Activated CD4-positive, alpha-beta memory T cell treated with anti-CD3 and anti-CD28 coated beads for 36 hours (primary cell): ENCODE results near the gene TMEM244. TPM values are rescaled to one million over a fixed set of nuclear protein-coding genes. Genes with fewer than 3 reads are reported as not detected.
"Not testable (repeated sequence)": the region's sequence is repeated elsewhere in the genome, so short reads cannot be mapped to it uniquely, and the experiment has no call there.

Experiments used
- CTCF ChIA-PET: fragments of 350-600 bp; sonication (Branson Sonifier 250); formaldehyde crosslinking; loops from one replicate; lab custom pipeline; 2021; ENCODE audit warnings: antibody characterized with exemption, inconsistent platforms; lab: Charles Lee
- POLR2A ChIA-PET: fragments of 350-600 bp; sonication (Branson Sonifier 250); formaldehyde crosslinking; loops from one replicate; lab custom pipeline; 2021; ENCODE audit warnings: antibody characterized with exemption; lab: Charles Lee
- DNase-seq: peaks from one replicate; pipeline ENCODE4 v3.0.0-alpha.2; 2020
- H3K27ac Mint-ChIP-seq: one replicate; pipeline ENCODE4 v1.8.0; 2021; ENCODE audit warnings: mixed read lengths
- H3K27me3 Mint-ChIP-seq: one replicate; pipeline ENCODE4 v1.8.0; 2021; ENCODE audit warnings: mixed read lengths
- H3K36me3 Mint-ChIP-seq: one replicate; pipeline ENCODE4 v1.8.0; 2021; ENCODE audit warnings: mixed read lengths
- H3K4me1 Mint-ChIP-seq: one replicate; pipeline ENCODE4 v1.8.0; 2021; ENCODE audit warnings: low read depth, mixed read lengths
- H3K4me3 Mint-ChIP-seq: one replicate; pipeline ENCODE4 v1.8.0; 2021; ENCODE audit warnings: mild to moderate bottlenecking, mixed read lengths
- H3K9me3 Mint-ChIP-seq: one replicate; pipeline ENCODE4 v1.8.0; 2021; ENCODE audit warnings: mixed read lengths
- intact Hi-C: fragments of 100-400 bp; cut with micrococcal nuclease; formaldehyde crosslinking; loops from one replicate; pipeline ENCODE4 v1.15.1; 2023
- total RNA-seq, 2 experiments: library from RNA; stranded (reverse); gene quantifications; one replicate each; pipeline ENCODE4 v1.2.3, GENCODE V29; 2021

TMEM244 gene
- total RNA-seq, 2 experiments from 2014 or later: not detected

DNA sequence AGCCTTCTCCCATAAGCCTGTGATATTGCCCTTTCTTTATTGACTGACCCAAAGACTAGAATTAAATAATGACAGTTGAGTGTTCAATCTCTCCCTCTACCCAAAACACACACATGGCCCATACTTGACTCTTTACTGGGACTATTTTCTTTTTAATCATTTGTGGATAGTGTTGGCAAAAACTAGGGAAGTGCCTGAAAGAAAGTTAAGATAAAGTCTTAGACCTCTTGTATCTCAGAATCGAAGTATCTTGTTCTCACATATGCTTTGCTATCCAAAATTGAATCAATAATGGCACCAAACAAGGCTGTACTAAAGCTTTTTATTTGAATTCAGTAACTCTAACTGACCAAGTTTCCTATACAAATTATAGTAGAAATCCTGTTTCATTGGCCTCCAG lies 19.0 kb downstream of the TMEM244 start:
- peaks cover 13% of the 10 kb centered on the region for H3K9me3 Mint-ChIP-seq
- intact Hi-C loops: no loop called here
- DNase-seq: no peak
- H3K27ac Mint-ChIP-seq: no peak overlapping the region
- H3K27me3 Mint-ChIP-seq: peaks cover 5% of the 10 kb centered on the region
- CTCF ChIA-PET: no interaction called here
- POLR2A ChIA-PET: no interaction called here
- peaks cover 9% of the 10 kb centered on the region for H3K36me3 Mint-ChIP-seq
- no peak overlapping the region for H3K4me3 Mint-ChIP-seq
- H3K4me1 Mint-ChIP-seq: no peaks in the 10 kb centered on the region

DNA sequence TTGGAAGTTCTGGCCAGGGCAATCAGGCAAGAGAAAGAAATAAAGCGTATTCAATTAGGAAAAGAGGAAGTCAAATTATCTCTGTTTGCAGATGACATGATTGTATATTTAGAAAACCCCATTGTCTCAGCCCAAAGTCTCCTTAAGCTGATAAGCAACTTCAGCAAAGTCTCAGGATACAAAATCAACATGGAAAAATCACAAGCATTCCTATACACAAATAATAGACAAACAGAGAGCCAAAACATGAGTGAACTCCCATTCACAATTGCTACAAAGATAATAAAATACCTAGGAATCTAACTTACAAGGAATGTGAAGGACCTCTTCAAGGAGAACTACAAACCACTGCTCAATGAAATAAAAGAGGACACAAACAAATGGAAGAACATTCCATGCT lies 21.6 kb downstream of the TMEM244 start:
- intact Hi-C loops, CTCF ChIA-PET: not testable (repeated sequence)

DNA sequence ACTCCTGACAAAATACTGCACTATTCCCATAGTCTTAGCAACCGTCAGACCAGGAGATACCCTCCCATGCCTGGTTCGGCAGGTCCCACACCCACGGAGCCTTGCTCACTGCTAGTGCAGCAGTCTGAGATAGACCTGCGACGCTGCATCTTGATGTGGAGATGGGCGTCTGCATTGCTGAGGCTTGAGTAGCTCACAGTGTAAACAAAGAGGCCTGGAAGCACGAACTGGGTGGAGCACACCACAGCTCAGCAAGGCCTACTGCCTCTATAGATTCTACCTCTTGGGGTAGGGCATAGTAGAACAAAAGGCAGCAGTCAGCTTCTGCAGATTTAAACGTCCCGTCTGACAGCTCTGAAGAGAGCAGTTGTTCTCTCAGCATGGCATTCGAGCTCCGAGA lies 25.4 kb downstream of the TMEM244 start:
- H3K27me3 Mint-ChIP-seq: peaks cover 5% of the 10 kb centered on the region
- H3K4me3 Mint-ChIP-seq: no peak overlapping the region
- no peak for DNase-seq
- peaks cover 17% of the 10 kb centered on the region for H3K9me3 Mint-ChIP-seq
- ChIA-PET CTCF (interaction anchor here (0.7 kb wide), 1 partner anchor 34 kb away, joined by 3 read pairs; no protein-coding TSS in a partner anchor), POLR2A (no interaction called here)
- H3K36me3 Mint-ChIP-seq: peaks cover 10% of the 10 kb centered on the region
- H3K4me1 Mint-ChIP-seq: no peaks in the 10 kb centered on the region
- no peak overlapping the region for H3K27ac Mint-ChIP-seq
- intact Hi-C loops: no loop called here

More for the DNA sequence above, 21.6 kb downstream of the TMEM244 start:
- Mint-ChIP-seq H3K9me3 (peaks cover 17% of the 10 kb centered on the region), H3K36me3 (peaks cover 11% of the 10 kb centered on the region)
- DNase-seq, H3K4me1 Mint-ChIP-seq, H3K27ac Mint-ChIP-seq, H3K27me3 Mint-ChIP-seq, H3K4me3 Mint-ChIP-seq, POLR2A ChIA-PET: not testable (repeated sequence)

DNA sequence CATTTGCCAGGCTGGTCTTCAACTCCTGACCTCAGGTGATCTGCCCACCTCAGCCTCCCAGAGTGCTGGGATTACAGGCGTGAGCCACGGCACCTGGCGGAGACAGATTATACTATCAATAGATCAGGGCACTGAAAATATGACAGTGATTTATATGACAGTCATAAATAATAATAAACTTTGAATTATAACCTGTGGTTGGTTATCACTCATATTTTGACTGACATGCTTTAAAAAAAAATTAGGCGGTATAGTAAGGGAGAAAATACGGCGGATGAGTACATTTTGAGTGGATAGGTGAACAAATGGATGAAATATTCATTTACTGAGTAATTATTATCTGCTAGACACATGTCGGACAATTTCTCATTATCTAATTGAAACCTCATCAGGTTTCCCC lies 28.8 kb downstream of the TMEM244 start:
- POLR2A ChIA-PET: no interaction called here
- no peak for DNase-seq
- H3K27ac Mint-ChIP-seq: no peak overlapping the region
- H3K27me3 Mint-ChIP-seq: no peaks in the 10 kb centered on the region
- H3K9me3 Mint-ChIP-seq: peaks cover 6% of the 10 kb centered on the region
- H3K4me3 Mint-ChIP-seq: no peak overlapping the region
- H3K36me3 Mint-ChIP-seq: peaks cover 2% of the 10 kb centered on the region
- intact Hi-C loops: no loop called here
- no peaks in the 10 kb centered on the region for H3K4me1 Mint-ChIP-seq
- CTCF ChIA-PET: no interaction called here

DNA sequence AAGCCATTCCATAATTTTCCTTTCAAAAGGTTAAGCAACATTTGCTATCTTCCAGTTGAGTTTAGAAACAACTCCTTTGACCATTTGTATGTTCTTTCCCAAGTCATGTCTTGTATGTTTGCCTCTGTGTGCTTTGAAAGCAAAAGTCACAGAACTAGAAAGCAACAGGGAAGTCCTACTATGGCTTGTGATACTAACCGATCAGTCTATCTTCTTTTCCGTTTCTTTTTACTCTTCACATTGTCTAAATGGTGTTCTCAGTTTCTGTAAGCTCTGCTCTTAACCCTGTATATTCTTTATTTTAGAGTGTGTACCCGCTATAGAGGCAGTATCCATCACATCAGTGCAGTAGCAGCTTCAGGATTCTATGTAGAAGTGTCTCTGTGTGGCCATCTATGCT lies 32.9 kb downstream of the TMEM244 start:
- no peaks in the 10 kb centered on the region for H3K4me1 Mint-ChIP-seq
- ChIA-PET CTCF (no interaction called here), POLR2A (no interaction called here)
- no peaks in the 10 kb centered on the region for H3K9me3 Mint-ChIP-seq
- no peaks in the 10 kb centered on the region for H3K36me3 Mint-ChIP-seq
- no peak overlapping the region for H3K4me3 Mint-ChIP-seq
- intact Hi-C loops: no loop called here
- no peak for DNase-seq
- no peaks in the 10 kb centered on the region for H3K27me3 Mint-ChIP-seq
- no peak overlapping the region for H3K27ac Mint-ChIP-seq

DNA sequence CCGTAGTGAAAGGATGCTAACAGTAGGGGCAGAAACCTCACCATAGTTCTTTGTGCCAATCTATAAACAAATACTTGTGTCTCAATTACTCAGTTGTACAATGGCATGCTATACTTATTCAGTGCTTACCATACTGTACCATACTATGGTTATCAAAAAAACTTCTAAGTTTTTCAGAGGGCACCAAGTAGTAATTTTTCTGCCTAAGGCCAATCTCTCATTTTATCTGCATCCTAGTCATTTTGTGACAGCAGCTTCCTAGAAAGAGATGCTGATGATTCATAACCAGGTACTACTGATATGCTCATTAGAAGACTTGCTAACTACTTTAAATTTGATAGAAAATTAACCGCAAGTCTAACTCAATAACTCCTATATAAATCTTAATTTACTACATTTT lies 42.9 kb downstream of the TMEM244 start:
- no peak overlapping the region for H3K4me3 Mint-ChIP-seq
- H3K9me3 Mint-ChIP-seq: no peaks in the 10 kb centered on the region
- DNase-seq: no peak
- ChIA-PET CTCF (no interaction called here), POLR2A (no interaction called here)
- H3K4me1 Mint-ChIP-seq: peaks cover 3% of the 10 kb centered on the region
- no peaks in the 10 kb centered on the region for H3K36me3 Mint-ChIP-seq
- intact Hi-C loops: no loop called here
- peaks cover 16% of the 10 kb centered on the region for H3K27me3 Mint-ChIP-seq
- H3K27ac Mint-ChIP-seq: no peak overlapping the region

DNA sequence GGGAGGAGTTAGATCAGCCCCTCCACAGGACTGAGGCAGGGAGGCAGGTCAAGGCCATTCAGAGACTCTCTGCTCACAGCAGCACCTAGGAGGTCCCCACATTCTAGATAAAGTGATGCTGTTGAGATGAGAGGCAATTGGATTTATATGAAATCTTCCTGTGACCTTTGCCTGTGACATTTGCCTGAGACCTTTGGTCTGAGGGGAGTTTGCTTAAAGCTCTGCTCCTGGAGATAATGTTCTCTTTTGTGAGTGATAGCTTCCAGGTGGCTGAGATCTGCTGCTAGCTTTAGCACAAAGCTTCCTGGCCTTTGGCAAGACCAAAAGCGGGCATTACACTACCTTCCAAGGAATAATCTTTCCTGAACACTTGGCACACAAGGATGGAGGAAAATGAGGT lies 43.3 kb downstream of the TMEM244 start:
- CTCF ChIA-PET: no interaction called here
- peaks cover 16% of the 10 kb centered on the region for H3K27me3 Mint-ChIP-seq
- DNase-seq: no peak

DNA sequence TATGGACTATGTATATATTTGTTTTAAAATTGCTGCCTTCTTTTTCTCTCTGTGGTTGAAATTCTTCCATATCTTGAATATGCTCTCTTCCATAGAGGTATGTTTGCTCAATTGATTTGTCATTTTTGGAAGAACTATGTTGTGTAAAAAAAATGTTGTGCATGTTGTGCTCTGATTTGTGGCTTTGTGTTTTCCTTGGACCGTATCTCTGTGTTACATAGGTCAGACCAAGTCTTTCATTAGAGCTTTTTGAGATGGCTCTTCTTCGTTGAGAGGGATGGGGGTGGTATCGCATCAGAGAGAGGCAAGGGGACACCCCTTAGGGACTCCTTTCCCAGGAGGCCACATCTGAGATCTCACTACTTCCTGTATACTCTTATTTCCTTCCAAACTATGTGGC lies 43.8 kb downstream of the TMEM244 start:
- Mint-ChIP-seq H3K4me3 (no peak overlapping the region), H3K36me3 (no peaks in the 10 kb centered on the region), H3K27ac (no peak overlapping the region), H3K27me3 (peaks cover 16% of the 10 kb centered on the region), H3K9me3 (no peaks in the 10 kb centered on the region), H3K4me1 (peaks cover 3% of the 10 kb centered on the region)
- no peak for DNase-seq
- CTCF ChIA-PET: no interaction called here
- POLR2A ChIA-PET: interaction anchor here (0.7 kb wide), 1 partner anchor 204 kb away, joined by 4 read pairs; no protein-coding TSS in a partner anchor
- intact Hi-C loops: no loop called here

More for the DNA sequence above, 43.3 kb downstream of the TMEM244 start:
- intact Hi-C loops: no loop called here
- H3K36me3 Mint-ChIP-seq: no peaks in the 10 kb centered on the region
- peaks cover 3% of the 10 kb centered on the region for H3K4me1 Mint-ChIP-seq
- POLR2A ChIA-PET: interaction anchor here (0.7 kb wide), 1 partner anchor 203 kb away, joined by 4 read pairs; no protein-coding TSS in a partner anchor
- no peaks in the 10 kb centered on the region for H3K9me3 Mint-ChIP-seq
- no peak overlapping the region for H3K4me3 Mint-ChIP-seq
- no peak overlapping the region for H3K27ac Mint-ChIP-seq

DNA sequence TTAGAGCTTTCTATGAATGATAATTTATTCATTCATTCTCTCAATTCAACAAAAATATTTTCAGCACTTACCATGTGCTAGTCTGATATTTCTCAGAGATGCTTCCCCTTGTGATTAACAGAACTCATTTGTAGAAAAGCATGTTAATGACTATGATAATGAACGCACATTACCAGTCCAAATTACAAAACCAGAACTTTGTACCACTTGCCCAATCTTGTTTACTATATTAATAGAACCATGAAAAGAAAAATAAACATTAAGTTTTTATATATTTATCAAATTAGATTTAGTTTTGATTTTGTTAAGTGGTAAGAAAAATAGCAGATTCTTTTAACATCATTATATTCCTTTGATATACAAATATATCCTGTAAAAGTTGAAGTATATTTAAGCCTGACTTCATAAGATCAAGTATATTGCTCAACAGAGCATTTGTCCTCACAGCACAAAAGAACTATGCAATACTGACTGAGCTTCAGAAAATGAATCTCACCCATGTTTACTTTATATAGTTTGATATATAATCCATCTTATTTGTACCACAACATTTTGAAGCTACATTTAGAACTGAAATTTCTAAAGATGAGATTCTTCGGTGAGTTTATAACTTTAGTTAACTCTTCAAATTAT lies 48.9 kb downstream of the TMEM244 start:
- POLR2A ChIA-PET: no interaction called here
- CTCF ChIA-PET: interaction anchor here (1.8 kb wide), 1 partner anchor 37 kb away, joined by 7 read pairs; no protein-coding TSS in a partner anchor
- DNase-seq: no peak
- Mint-ChIP-seq H3K4me1 (no peaks in the 10 kb centered on the region), H3K9me3 (peaks cover 9% of the 10 kb centered on the region), H3K27ac (no peak overlapping the region), H3K36me3 (no peaks in the 10 kb centered on the region), H3K4me3 (no peak overlapping the region), H3K27me3 (peaks cover 10% of the 10 kb centered on the region)
- intact Hi-C loops: no loop called here

DNA sequence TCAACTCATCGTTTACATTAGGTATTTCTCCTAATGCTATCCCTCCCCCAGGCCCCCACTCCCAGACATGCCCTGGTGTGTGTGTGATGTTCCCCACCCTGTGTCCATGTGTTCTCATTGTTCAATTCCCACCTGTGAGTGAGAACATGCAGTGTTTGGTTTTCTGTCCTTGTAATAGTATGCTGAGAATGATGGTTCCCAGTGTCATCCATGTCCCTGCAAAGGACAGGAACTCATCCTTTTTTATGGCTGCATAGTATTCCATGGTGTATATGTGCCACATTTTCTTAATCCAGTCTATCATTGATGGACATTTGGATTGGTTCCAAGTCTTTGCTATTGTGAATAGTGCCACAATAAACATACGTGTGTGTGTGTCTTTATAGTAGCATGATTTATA lies 54.0 kb downstream of the TMEM244 start:
- POLR2A ChIA-PET, CTCF ChIA-PET, H3K4me3 Mint-ChIP-seq, DNase-seq, H3K27ac Mint-ChIP-seq, H3K27me3 Mint-ChIP-seq, H3K36me3 Mint-ChIP-seq, intact Hi-C loops, H3K4me1 Mint-ChIP-seq: not testable (repeated sequence)
- H3K9me3 Mint-ChIP-seq: peaks cover 12% of the 10 kb centered on the region

DNA sequence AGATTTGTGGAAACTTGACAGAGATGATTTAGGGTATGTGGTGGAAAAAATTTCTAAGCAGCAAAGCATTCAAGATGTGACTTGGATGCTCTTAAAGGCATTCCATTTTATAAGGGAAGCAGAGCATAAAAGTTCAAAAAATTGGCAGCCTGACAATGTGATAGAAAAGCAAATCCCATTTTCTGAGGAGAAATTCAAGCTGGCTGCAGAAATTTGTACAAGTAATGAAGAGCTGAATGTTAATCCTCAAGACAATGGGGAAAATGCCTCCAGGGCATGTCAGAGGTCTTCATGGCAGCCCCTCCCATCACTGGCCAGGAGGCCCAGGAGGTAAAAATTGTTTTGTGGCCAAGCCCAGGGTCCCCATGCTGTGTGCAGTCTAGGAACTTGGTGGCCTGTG lies 58.2 kb downstream of the TMEM244 start:
- H3K27ac Mint-ChIP-seq, DNase-seq, H3K27me3 Mint-ChIP-seq, H3K4me1 Mint-ChIP-seq, H3K36me3 Mint-ChIP-seq, H3K4me3 Mint-ChIP-seq, H3K9me3 Mint-ChIP-seq, intact Hi-C loops, POLR2A ChIA-PET: not testable (repeated sequence)
- CTCF ChIA-PET: interaction anchor here (1.3 kb wide), 1 partner anchor 28 kb away, joined by 3 read pairs; no protein-coding TSS in a partner anchor

DNA sequence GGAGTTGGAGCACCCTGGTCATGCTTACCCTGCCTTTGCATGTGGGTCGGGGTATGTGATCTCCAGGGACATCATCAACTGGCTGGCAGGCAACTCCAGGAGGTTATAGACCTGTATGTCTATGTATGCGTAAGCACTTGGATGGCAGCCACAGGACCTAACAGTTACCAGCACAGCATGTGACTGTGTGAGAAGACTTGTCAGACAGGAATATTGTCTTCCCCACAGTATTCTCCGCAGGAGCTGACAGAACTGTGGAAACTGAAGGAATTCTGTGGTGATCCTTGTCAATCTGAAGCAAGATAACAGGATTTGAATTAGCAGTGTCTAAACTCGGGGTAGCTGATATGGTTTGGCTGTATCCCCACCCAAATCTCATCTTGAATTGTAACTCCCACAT lies 59.2 kb downstream of the TMEM244 start:
- Mint-ChIP-seq H3K27ac (no peak overlapping the region), H3K4me3 (no peak overlapping the region), H3K27me3 (peaks cover 2% of the 10 kb centered on the region), H3K4me1 (no peaks in the 10 kb centered on the region), H3K9me3 (peaks cover 3% of the 10 kb centered on the region), H3K36me3 (no peaks in the 10 kb centered on the region)
- no peak for DNase-seq
- ChIA-PET POLR2A (no interaction called here), CTCF (no interaction called here)
- intact Hi-C loops: no loop called here

DNA sequence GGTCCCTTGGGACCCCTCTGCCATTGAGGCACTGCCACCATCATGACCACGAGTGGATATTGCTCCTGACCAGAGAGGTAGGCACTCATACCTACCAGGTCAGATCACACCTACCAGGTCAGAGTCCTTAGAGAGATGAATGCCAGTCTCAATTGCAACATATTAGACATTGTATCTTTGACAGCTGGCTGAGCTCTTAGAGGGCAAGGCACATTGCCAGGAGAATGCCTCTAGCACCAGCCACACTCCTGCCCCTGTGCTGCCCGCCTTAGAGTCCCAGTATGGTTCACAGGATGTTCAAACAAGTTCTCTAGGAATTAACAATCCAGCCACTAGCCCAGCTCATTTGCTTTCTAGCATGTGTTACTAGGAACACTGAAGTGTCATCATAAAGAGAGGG lies 65.9 kb downstream of the TMEM244 start:
- Mint-ChIP-seq H3K9me3 (no peaks in the 10 kb centered on the region), H3K4me1 (no peaks in the 10 kb centered on the region), H3K4me3 (no peak overlapping the region), H3K36me3 (no peaks in the 10 kb centered on the region), H3K27ac (no peak overlapping the region), H3K27me3 (no peaks in the 10 kb centered on the region)
- POLR2A ChIA-PET: no interaction called here
- CTCF ChIA-PET: no interaction called here
- no peak for DNase-seq
- intact Hi-C loops: no loop called here
